GM12874 (cell line): ENCODE measurements around the gene PHF20.

Source experiments
- CTCF ChIP-seq: IDR thresholded peaks from 2 replicates; pipeline ENCODE4 v1.5.1; 2011; ENCODE audit warnings: low read depth, mild to moderate bottlenecking, control low read depth, low read length, moderate library complexity; ENCODE audit not compliant: insufficient read depth

Gene PHF20

GRCh38 chr20:35772563-35773058 is 796 bp downstream of the PHF20 start:
- TF ChIP-seq CTCF, result no peak

- TF ChIP-seq CTCF, result no peak
Observed at GRCh38 chr20:35773154-35773751, 1.4 kb downstream of the PHF20 start.

GRCh38 chr20:35774391-35774790 is 2.6 kb downstream of the PHF20 start:
- no peak for TF ChIP-seq CTCF

DNA sequence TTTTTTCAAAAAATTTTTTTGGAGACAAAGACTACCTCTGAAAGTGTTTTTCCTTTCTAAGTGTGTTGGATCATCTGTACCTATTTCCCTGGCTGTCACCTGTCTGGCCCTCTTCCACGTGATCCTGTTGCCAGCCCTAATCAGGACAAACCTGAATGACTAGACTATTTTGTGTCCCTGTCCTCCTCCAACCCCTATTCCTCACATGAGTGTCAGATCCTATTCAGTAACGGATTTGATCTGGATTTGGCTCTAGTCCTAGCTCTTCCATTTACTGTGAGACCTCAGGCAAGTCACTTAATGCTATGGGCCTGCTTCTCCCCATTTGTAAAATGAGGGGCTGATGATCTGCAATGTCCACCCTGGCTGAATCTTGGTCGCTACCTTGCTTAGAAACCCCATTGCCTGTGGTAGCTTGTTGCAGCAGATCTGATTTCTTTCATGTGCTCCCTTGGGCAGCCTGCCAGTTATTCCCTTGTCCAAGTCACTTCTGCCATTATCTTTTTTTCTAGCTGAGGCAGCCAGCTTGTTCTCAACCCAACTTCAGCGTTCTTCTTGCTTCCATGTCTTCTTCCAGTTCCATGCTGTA is 4.8 kb downstream of the PHF20 start:
- TF ChIP-seq CTCF, result no peak

- no peak for TF ChIP-seq CTCF
Observed at GRCh38 chr20:35788796-35789195, 17.0 kb downstream of the PHF20 start.

GRCh38 chr20:35791097-35791496 is 19.3 kb downstream of the PHF20 start:
- no peak for TF ChIP-seq CTCF

- TF ChIP-seq CTCF, result no peak
Observed at GRCh38 chr20:35791821-35792220, 20.0 kb downstream of the PHF20 start.

DNA sequence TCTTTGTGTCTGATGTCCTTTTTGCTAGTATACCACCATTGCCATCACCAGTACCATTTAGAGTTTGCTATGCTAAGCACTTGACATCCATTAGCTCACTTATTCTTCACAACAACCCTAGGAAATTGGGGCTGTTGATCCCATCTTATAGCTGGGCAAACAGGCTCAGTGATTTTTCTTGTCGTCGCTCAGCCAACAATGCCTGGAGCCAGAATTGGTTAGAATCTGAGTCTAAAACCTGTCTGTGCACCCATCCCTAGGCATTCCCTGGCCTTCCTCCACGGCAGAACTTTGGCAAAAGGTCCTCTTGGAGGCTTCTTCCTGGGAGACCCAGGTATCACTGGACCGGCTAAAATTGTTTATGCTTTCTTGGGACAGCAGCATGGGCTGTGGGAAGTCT is 20.9 kb downstream of the PHF20 start:
- TF ChIP-seq CTCF, result no peak
